SJSA1 (cell line): ENCODE measurements around the gene CHD2. TPM values are rescaled to one million over a fixed set of nuclear protein-coding genes. Genes with fewer than 3 reads are reported as not detected.

ENCODE experiments used
- DNase-seq, 2 experiments: peaks; one replicate each; pipeline ENCODE4 v3.0.0-alpha.2; 2015 to 2020; ENCODE audit warnings: low spot score in 2 of 2, low read depth in 1 of 2
- H3K27ac ChIP-seq: fragments of 250-450 bp; sonication (Bioruptor Pico); 2 replicates; pipeline ENCODE4 v1.5.1; 2020; ENCODE audit warnings: mild to moderate bottlenecking, moderate library complexity
- H3K27me3 ChIP-seq: fragments of 250-450 bp; sonication (Bioruptor Pico); replicated peaks from 2 replicates; pipeline ENCODE4 v1.5.1; 2020; ENCODE audit warnings: mild to moderate bottlenecking, moderate library complexity
- H3K36me3 ChIP-seq: fragments of 250-450 bp; sonication (Bioruptor Pico); 2 replicates; pipeline ENCODE4 v1.5.1; 2020; ENCODE audit warnings: mild to moderate bottlenecking
- H3K4me1 ChIP-seq: fragments of 250-450 bp; sonication (Bioruptor Pico); replicated peaks from 2 replicates; pipeline ENCODE4 v1.6.1; 2021; ENCODE audit warnings: mild to moderate bottlenecking
- H3K4me3 ChIP-seq: fragments of 250-450 bp; sonication (Bioruptor Pico); 2 replicates; pipeline ENCODE4 v1.5.1; 2020; ENCODE audit warnings: mild to moderate bottlenecking
- H3K9me3 ChIP-seq: fragments of 250-450 bp; sonication (Bioruptor Pico); replicated peaks from 2 replicates; pipeline ENCODE4 v1.5.1; 2020; ENCODE audit warnings: mild to moderate bottlenecking
- total RNA-seq: library from RNA; depleted of rRNA; stranded (reverse); fragments of >200 nt; shearing (Covaris generic); gene quantifications from 2 replicates; pipeline ENCODE4 v1.2.3, GENCODE V29; 2014

The CHD2 gene
- total RNA-seq, 1 experiment from 2014 or later: 37.6 TPM

DNA sequence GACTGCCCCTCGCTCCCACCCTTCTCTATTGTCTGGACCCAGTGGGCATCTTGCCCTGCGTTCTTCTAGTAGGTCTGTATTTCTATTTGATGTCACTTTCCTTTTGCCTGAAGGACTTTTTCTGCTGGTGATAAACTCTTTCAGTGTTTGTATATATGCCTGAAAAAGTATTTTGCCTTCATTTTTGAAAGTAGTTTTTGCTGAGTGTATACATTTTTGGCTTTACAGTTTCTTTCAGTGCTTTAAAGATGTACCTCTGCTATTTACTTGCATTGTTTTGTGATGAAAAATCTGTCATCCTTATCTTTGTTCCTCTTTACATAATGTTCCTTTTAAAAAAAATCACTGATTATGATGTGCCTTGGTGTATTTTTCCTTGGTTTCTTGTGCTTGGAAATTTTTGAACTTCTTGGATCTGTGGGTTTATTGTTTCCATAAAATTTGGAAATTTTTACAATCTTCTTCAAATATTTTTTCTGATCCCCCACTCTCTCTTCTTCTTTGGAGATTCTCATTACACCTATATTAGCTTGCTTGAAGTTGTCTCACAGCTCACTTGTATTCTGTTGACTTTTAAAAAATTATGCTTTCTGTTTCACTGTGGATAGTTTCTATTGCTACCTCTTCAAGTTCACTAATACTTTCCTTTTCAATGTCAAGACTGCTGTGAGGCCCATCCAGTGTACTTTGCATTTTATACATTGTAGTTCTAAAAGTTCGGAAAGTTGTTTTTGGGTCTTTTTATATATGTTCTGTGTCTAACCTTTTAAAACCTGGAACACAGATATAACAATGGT, 121.0 kb downstream of the CHD2 start:
- peaks cover 96% of the 10 kb centered on the region for H3K36me3 ChIP-seq

GRCh38 chr15:93024293-93024692, 124.2 kb downstream of the CHD2 start:
- no peaks in the 10 kb centered on the region for H3K9me3 ChIP-seq
- no peak overlapping the region for H3K27ac ChIP-seq
- DNase-seq: no peak
- H3K36me3 ChIP-seq: peaks cover 96% of the 10 kb centered on the region
- H3K27me3 ChIP-seq: no peaks in the 10 kb centered on the region
- H3K4me3 ChIP-seq: no peak overlapping the region
- H3K4me1 ChIP-seq: peaks cover 6% of the 10 kb centered on the region

More for the DNA sequence above, 121.0 kb downstream of the CHD2 start:
- DNase-seq: no peak
- no peak overlapping the region for H3K27ac ChIP-seq
- H3K4me3 ChIP-seq: no peak overlapping the region
- H3K4me1 ChIP-seq: no peaks in the 10 kb centered on the region
- H3K27me3 ChIP-seq: no peaks in the 10 kb centered on the region
- no peaks in the 10 kb centered on the region for H3K9me3 ChIP-seq

DNA sequence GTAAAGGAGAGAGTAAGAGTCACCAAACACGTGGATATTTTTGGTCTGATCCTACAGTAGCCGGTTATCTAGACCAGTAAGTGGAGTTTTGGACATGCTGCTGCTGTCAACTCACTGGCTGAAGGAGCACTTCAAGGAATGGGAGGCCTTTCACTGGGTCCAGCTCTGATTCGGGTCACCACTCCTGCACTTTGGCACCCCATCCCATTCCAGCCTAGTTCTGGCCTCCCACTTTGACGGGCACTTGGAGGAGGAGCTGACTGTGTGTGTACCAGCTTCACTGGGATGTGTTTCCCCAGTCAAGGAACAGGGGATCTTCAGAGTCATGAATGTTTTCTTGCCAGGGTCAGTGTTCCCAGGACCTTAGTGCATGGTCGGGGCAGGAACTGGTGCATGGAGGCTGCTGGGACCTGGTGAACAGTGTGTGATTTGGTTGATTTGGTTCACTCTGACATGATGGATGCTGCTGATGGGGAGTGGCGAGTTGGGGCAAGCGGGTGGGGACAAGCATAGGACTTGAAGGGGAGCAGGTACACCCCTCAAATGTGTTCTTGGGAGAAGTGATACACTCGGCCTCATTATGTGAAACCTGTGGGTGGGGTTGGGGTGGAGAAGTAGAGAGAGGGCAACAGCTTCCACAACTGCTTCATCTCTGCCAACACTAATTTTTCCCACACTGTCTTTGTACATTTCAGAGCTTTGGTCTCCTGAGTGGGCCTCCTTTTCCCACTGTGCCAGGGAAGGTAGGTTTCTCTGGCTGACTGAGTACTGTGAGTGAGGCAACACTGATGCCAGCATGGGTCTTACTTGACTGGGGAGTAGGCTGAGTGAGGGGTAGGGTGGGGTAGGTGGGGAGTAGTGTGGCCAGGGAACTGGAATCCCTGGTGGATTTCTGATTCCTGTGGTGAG, 124.8 kb downstream of the CHD2 start:
- Histone ChIP-seq H3K9me3 (no peaks in the 10 kb centered on the region), H3K27ac (no peak overlapping the region), H3K4me1 (peaks cover 6% of the 10 kb centered on the region), H3K36me3 (peaks cover 89% of the 10 kb centered on the region), H3K4me3 (no peak overlapping the region), H3K27me3 (no peaks in the 10 kb centered on the region)
- no peak for DNase-seq

DNA sequence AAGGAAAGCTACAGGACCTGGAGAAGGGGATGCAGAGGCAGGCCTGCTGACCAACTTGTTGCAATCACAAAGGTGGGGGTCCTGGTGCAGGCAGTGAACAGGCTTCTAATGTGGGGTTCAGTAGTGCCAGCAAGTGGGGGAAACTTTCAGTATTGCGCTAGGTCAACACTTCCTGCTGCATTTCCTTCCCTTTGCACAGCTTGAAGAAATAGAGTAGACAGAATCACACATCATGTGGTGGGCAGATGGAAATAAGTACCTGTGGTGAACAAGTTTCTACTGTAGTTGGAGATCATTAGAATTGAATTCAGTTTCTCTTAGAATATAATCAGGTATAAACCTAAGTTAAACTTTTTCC, 125.5 kb downstream of the CHD2 start:
- peaks cover 83% of the 10 kb centered on the region for H3K36me3 ChIP-seq
- peaks cover 9% of the 10 kb centered on the region for H3K4me1 ChIP-seq
- H3K9me3 ChIP-seq: no peaks in the 10 kb centered on the region
- DNase-seq: no peak
- no peaks in the 10 kb centered on the region for H3K27me3 ChIP-seq
- no peak overlapping the region for H3K27ac ChIP-seq
- H3K4me3 ChIP-seq: no peak overlapping the region

GRCh38 chr15:93026380-93026817, 126.3 kb downstream of the CHD2 start:
- Histone ChIP-seq H3K27ac (no peak overlapping the region), H3K4me3 (no peak overlapping the region), H3K9me3 (no peaks in the 10 kb centered on the region), H3K36me3 (peaks cover 75% of the 10 kb centered on the region), H3K27me3 (no peaks in the 10 kb centered on the region), H3K4me1 (peaks cover 13% of the 10 kb centered on the region)
- DNase-seq: no peak

- H3K4me1 ChIP-seq: peaks cover 13% of the 10 kb centered on the region
- H3K27me3 ChIP-seq: no peaks in the 10 kb centered on the region
- no peak overlapping the region for H3K27ac ChIP-seq
- no peaks in the 10 kb centered on the region for H3K9me3 ChIP-seq
- H3K4me3 ChIP-seq: no peak overlapping the region
- H3K36me3 ChIP-seq: peaks cover 65% of the 10 kb centered on the region
- no peak for DNase-seq
These were observed 127.3 kb downstream of the CHD2 start for GRCh38 chr15:93027413-93027812.

DNA sequence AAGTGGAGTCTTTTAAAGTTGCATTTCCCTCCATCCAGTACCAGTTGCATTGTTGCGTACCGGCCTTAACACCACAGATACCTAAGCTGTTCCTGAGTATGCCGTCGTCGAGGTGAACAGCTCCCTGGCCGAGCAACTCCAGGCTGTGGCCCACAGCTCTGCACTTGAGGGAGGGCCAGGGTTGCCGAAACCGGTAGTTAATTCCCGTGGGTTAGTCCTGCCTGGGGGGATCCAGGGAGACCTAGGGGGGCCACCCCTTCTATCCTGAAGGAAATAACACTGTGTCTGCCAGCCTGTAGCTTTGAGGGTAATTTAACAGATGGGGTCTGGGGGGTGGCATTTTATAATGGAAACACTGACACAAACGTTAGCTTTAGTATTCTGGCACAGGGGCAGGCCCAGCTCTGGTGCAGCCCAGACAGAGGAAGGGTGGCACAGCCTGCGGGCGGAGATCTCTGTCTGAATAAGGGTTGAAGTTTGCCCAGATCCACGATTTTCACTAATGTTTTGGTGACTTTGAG, 128.0 kb downstream of the CHD2 start:
- peaks cover 13% of the 10 kb centered on the region for H3K4me1 ChIP-seq
- H3K4me3 ChIP-seq: no peak overlapping the region
- H3K27ac ChIP-seq: no peak overlapping the region; the same call in 1 of the 2 replicates
- H3K9me3 ChIP-seq: no peaks in the 10 kb centered on the region
- no peaks in the 10 kb centered on the region for H3K27me3 ChIP-seq
- DNase-seq: no peak
- peaks cover 57% of the 10 kb centered on the region for H3K36me3 ChIP-seq

DNA sequence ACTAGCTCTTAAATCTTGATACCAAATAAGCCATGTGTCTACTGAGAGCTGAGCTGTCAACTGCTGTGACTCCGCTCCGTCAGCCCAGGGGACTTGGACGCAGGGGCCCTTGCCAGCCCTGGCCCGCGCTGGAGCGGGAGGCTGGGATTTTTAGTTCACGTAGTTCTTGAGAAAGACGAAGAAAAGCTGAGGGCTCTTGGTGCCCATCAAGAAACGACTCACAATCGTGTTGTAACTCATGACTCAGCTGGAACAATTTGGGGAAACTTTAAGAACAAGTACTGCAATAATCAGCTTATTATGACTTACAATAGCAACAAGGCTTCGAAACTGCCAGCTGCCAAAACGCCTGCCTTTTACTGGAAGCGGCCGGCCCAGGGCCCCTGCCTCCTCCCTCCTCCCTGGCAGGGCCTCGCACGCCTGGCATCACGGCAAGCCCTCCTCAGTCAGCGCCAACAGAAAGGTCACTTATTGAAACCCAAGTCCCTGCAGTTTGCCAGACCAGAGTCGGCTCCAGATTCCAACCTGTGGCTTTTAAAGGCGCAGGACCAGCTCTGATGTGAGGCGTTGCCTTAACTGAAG, 128.6 kb downstream of the CHD2 start:
- Histone ChIP-seq H3K9me3 (no peaks in the 10 kb centered on the region), H3K27ac (no peak overlapping the region; the same call in 1 of the 2 replicates), H3K36me3 (peaks cover 52% of the 10 kb centered on the region), H3K4me3 (no peak overlapping the region), H3K4me1 (peaks cover 13% of the 10 kb centered on the region), H3K27me3 (no peaks in the 10 kb centered on the region)
- DNase-seq: peak in 1 of 2 experiments; percentile 14

DNA sequence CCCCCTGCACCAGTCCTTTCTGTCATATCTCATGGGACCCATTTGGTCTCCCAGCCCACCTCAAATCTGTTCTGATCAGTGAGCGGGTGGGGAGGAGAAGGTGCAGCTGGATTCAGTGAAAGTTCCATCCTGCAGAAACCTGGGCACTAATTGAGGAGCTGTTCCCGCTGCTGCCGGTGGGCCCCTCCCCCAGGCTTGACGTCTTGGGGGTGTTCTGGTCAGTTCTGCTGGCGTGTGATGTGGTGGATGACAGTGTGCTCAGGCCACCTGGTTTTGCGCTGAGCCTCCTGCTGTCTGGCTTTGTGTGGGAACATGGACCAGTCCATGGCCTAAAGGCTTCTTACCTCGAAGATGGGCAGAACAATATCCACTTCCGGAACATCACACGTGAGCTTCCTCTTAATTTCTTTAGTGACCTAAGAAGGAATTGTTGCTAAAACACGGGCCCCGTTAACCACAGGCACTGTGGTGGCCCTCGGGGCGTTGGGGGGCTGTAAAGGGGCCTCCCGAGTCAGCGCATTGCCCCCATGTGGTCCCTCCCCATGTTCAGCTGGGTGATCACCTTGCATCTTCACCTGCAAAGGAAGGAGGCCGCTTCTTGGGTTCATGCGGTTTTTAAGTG, 129.2 kb downstream of the CHD2 start:
- no peak overlapping the region for H3K4me3 ChIP-seq
- peaks cover 46% of the 10 kb centered on the region for H3K36me3 ChIP-seq
- H3K27ac ChIP-seq: no peak overlapping the region
- no peaks in the 10 kb centered on the region for H3K27me3 ChIP-seq
- peaks cover 13% of the 10 kb centered on the region for H3K4me1 ChIP-seq
- no peaks in the 10 kb centered on the region for H3K9me3 ChIP-seq
- DNase-seq: no peak

- Histone ChIP-seq H3K4me3 (no peak overlapping the region), H3K27me3 (no peaks in the 10 kb centered on the region), H3K4me1 (peaks cover 13% of the 10 kb centered on the region), H3K9me3 (no peaks in the 10 kb centered on the region), H3K27ac (no peak overlapping the region), H3K36me3 (peaks cover 40% of the 10 kb centered on the region)
- no peak for DNase-seq
These were observed 129.8 kb downstream of the CHD2 start for GRCh38 chr15:93029836-93030429.

DNA sequence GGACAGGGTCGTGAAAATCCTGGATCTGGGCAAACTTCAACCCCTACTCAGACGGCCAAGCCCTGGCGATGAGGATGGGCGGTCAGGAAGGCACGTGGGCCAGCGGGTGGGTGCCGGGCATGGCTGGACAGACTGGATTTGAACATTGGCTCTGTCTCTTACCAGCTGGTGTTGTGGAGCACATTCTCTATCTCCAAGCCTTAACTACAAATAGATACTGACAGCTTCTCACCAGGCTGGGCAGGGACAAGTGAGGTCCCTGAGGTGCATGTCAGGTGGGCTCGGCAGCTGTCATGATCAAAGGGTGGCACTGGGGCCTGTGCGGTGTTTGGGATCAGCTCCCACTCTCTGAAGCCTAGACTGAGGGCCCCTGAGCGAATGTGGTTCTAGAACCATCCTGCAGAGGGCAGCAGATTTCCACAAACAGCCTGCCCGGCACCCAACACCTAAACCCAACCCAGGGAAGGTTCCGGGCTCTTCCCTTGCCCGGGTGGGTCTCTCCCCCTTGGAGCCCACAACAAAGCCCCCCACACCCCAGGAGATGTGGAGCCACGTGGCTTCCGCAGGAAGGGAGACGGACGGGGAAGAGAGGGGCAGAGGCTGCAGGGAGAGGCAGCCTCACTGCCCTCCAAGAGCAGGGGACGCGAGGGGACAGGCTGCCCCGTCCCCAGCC, 130.4 kb downstream of the CHD2 start:
- Histone ChIP-seq H3K4me3 (no peak overlapping the region), H3K27ac (no peak overlapping the region), H3K4me1 (peaks cover 13% of the 10 kb centered on the region), H3K27me3 (no peaks in the 10 kb centered on the region), H3K9me3 (no peaks in the 10 kb centered on the region), H3K36me3 (peaks cover 33% of the 10 kb centered on the region)
- DNase-seq: peak; percentile 66 to 68

DNA sequence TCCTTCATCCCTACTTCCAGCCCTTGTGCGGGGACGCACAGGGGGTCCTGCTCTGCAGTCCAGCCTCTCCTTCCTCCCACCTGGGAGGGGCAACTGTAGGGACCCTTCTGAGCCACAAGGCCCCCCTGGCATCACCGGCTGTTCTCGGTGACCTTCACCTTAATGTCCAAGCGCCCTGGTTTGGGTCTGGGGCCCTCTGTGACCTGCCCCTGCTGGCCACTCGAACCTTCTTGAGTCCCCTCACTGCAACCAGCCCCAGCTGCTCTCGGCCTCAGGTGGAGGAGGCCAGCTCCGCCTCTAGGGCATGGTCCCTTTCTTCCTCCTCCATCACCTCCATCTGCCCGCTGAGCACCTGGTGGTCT, 131.0 kb downstream of the CHD2 start:
- no peak for DNase-seq
- peaks cover 13% of the 10 kb centered on the region for H3K4me1 ChIP-seq
- H3K27me3 ChIP-seq: no peaks in the 10 kb centered on the region
- H3K27ac ChIP-seq: no peak overlapping the region
- no peak overlapping the region for H3K4me3 ChIP-seq
- H3K9me3 ChIP-seq: no peaks in the 10 kb centered on the region
- H3K36me3 ChIP-seq: peaks cover 28% of the 10 kb centered on the region
